K562 (cell line): ENCODE measurements around the gene RNF2. TPM values are rescaled to one million over a fixed set of nuclear protein-coding genes. Genes with fewer than 3 reads are reported as not detected.

Experiments
- ATAC-seq: fragments of 200-7000 bp; cut with Tn5 transposase; 3 replicates; pipeline ENCODE4 v1.9.1; 2020; ENCODE audit warnings: moderate library complexity
- BruUV-seq: library from RNA; stranded (reverse); fragments of 400-500 nt; replicated peaks from 2 replicates; lab custom pipeline; 2021; lab: Mats Ljungman, UMichigan
- CTCF ChIA-PET: fragments of 300-600 bp; formaldehyde crosslinking; extraction: SDS; loops from one replicate; lab custom pipeline; 2021; ENCODE audit warnings: low intra/inter-chr PET ratio; lab: Yijun Ruan, JAX
- POLR2A ChIA-PET: fragments of 300-600, 350-650 bp; sonication (Branson Sonifier 250); formaldehyde crosslinking; extraction: SDS; loops from one replicate; lab custom pipeline; 2021; ENCODE audit warnings: antibody characterized with exemption, inconsistent platforms; lab: Yijun Ruan, JAX
- DNase-seq, 4 experiments: peaks; one replicate each; pipeline versions ENCODE4 v3.0.0 to v3.0.0-alpha.2; 2011 to 2018; ENCODE audit warnings: low spot score in 3 of 4, mixed read lengths in 3 of 4; ENCODE audit errors: extremely low read depth in 1 of 4
- FAIRE-seq: peaks from 2 replicates; lab custom pipeline; 2011; peaks lifted over from hg19 to GRCh38; lab: Jason Lieb, UNC
- H2AFZ ChIP-seq: 2 replicates; pipeline ENCODE4 v1.6.0; 2011; ENCODE audit warnings: low read depth, low read length, control low read depth, inconsistent platforms
- H3K27ac ChIP-seq: fragments of 200-600 bp; 3 replicates; pipeline ENCODE4 v1.8.0; 2011; ENCODE audit warnings: low read depth, mild to moderate bottlenecking, control low read depth, inconsistent platforms, low read length, moderate library complexity, mixed read lengths; ENCODE audit errors: extremely low read depth
- H3K27me3 ChIP-seq, 2 experiments: fragments of 300-600 bp in 1 of 2; 2 replicates in 1 of 2; 3 replicates in 1 of 2; pipeline versions ENCODE4 v1.6.0 to v1.8.0; 2011; ENCODE audit warnings: inconsistent platforms in 2 of 2, low read length in 2 of 2, mild to moderate bottlenecking in 1 of 2, mixed read lengths in 1 of 2, moderate library complexity in 1 of 2; ENCODE audit not compliant: control insufficient read depth in 2 of 2, insufficient read depth in 2 of 2
- H3K36me3 ChIP-seq: fragments of 300-600 bp; 3 replicates; pipeline ENCODE4 v1.8.0; 2011; ENCODE audit warnings: mild to moderate bottlenecking, low read length, inconsistent platforms; ENCODE audit not compliant: control insufficient read depth, insufficient read depth
- H3K4me1 ChIP-seq, 2 experiments: fragments of 200-600 bp in 1 of 2; replicated peaks in 1 of 2; 2 replicates in 1 of 2; 3 replicates in 1 of 2; pipeline versions ENCODE4 v1.5.1 to v1.8.0; 2011; ENCODE audit warnings: inconsistent platforms in 2 of 2, low read length in 2 of 2, mild to moderate bottlenecking in 1 of 2, mixed read lengths in 1 of 2, moderate library complexity in 1 of 2; ENCODE audit not compliant: control insufficient read depth in 2 of 2, insufficient read depth in 2 of 2
- H3K4me2 ChIP-seq: 2 replicates; pipeline ENCODE4 v1.6.1; 2011; ENCODE audit warnings: low read length, control low read depth, inconsistent platforms, mixed read lengths; ENCODE audit not compliant: insufficient read depth
- H3K4me3 ChIP-seq: fragments of 200-600 bp; sonication (generic), shearing (Covaris generic); 2 replicates; pipeline ENCODE4 v1.5.1; 2016; ENCODE audit warnings: control low read depth, inconsistent platforms
- H3K79me2 ChIP-seq: fragments of 200-600 bp; 3 replicates; pipeline ENCODE4 v1.8.0; 2011; ENCODE audit warnings: low read length, inconsistent platforms; ENCODE audit not compliant: control insufficient read depth, insufficient read depth
- H3K9ac ChIP-seq, 2 experiments: 2 replicates each; pipeline versions ENCODE4 v1.6.0 to v1.6.1; 2011; ENCODE audit warnings: low read depth in 2 of 2, low read length in 2 of 2, control low read depth in 1 of 2, inconsistent platforms in 1 of 2, mild to moderate bottlenecking in 1 of 2, mixed read lengths in 1 of 2; ENCODE audit not compliant: insufficient read depth in 1 of 2
- H3K9me1 ChIP-seq: one replicate; pipeline ENCODE4 v1.6.0; 2011; ENCODE audit warnings: inconsistent platforms, mild to moderate bottlenecking, low read length, moderate library complexity; ENCODE audit not compliant: control insufficient read depth, insufficient read depth
- H3K9me3 ChIP-seq: replicated peaks from 2 replicates; pipeline ENCODE4 v1.5.1; 2011; ENCODE audit warnings: low read depth, low read length, inconsistent platforms; ENCODE audit not compliant: control insufficient read depth, insufficient read depth
- H4K20me1 ChIP-seq: replicated peaks from 2 replicates; pipeline ENCODE4 v1.6.1; 2011; ENCODE audit warnings: low read length, inconsistent platforms, mixed read lengths; ENCODE audit not compliant: control insufficient read depth, insufficient read depth
- CBX5 ChIP-seq: IDR thresholded peaks from 2 replicates; pipeline ENCODE4 v1.6.1; 2014; ENCODE audit warnings: low read depth, borderline replicate concordance
- GTF3C2 ChIP-seq: IDR thresholded peaks from 3 replicates; pipeline ENCODE4 v1.6.1; 2011; ENCODE audit warnings: borderline replicate concordance, mild to moderate bottlenecking, moderate library complexity; ENCODE audit not compliant: insufficient read length; ENCODE audit errors: extremely low read depth
- KDM5B ChIP-seq: fragments of 200-600 bp; sonication (generic); IDR thresholded peaks from 2 replicates; pipeline ENCODE4 v1.6.1; 2012; ENCODE audit warnings: low read depth, mild to moderate bottlenecking, moderate library complexity, low read length, control low read depth, inconsistent platforms; ENCODE audit not compliant: insufficient replicate concordance
- KLF6 ChIP-seq: fragments of 250-450 bp; sonication (Bioruptor Pico); IDR thresholded peaks from 2 replicates; pipeline ENCODE4 v1.4.0; 2020; ENCODE audit warnings: mild to moderate bottlenecking, moderate library complexity, borderline replicate concordance
- RBM14 ChIP-seq: fragments of 200-400 bp; formaldehyde crosslinking; IDR thresholded peaks from 2 replicates; pipeline ENCODE4 v1.6.1; 2018; ENCODE audit warnings: low read depth, mild to moderate bottlenecking, low read length, moderate library complexity, borderline replicate concordance; ENCODE audit not compliant: insufficient read depth
- ZNF398 ChIP-seq: fragments of 250-450 bp; sonication (Bioruptor Pico); IDR thresholded peaks from 2 replicates; pipeline ENCODE4 v1.8.0; 2021; ENCODE audit warnings: moderate library complexity, mild to moderate bottlenecking, inconsistent platforms
- ZNF668 ChIP-seq: fragments of 250-450 bp; sonication (Bioruptor Pico); IDR thresholded peaks from 2 replicates; pipeline ENCODE4 v1.8.0; 2022; ENCODE audit warnings: mild to moderate bottlenecking, inconsistent platforms
- WGBS: fragments of 100-300 bp; shearing (Covaris generic); methylation state at CpG from one replicate; pipeline ENCODE4 v1.1.6; 2016; ENCODE audit warnings: low coverage, mixed read lengths; ENCODE audit not compliant: insufficient coverage; ENCODE audit errors: missing lambda C conversion rate; 5-methylcytosine and 5-hydroxymethylcytosine counted together
- in situ Hi-C: fragments of 300-500 bp; cut with MboI; formaldehyde crosslinking; loops from 4 replicates; pipeline ENCODE4 v1.15.0; 2018; ENCODE audit warnings: inconsistent platforms, mixed read lengths
- intact Hi-C: fragments of 100-400 bp; cut with micrococcal nuclease; formaldehyde crosslinking; loops from 2 replicates; pipeline ENCODE4 v1.14.2; 2022
- polyA plus RNA-seq, 8 experiments: library from polyadenylated mRNA; depleted of rRNA in 4 of 8; stranded (reverse) in 5 of 8; unstranded in 3 of 8; fragments of >200 nt; fragmentation: Nextera tagmentation in 2 of 8; fragmentation: Illumina TruSeq in 1 of 8; extraction: Ambion mirVana in 2 of 8; extraction: Trizol in 1 of 8; gene quantifications; 2 replicates each; pipeline versions ENCODE4 v1.2.1 to v1.2.3, GENCODE V29; 2011 to 2014; ENCODE audit warnings: inconsistent platforms in 1 of 8, missing spikeins in 1 of 8
- total RNA-seq, 7 experiments: library from RNA; depleted of rRNA in 6 of 7; stranded (reverse); fragments of >200 nt in 6 of 7; fragmentation: Illumina TruSeq in 2 of 7; extraction: Trizol in 2 of 7; gene quantifications; 2 replicates each; pipeline versions ENCODE4 v1.2.1 to v1.2.3, GENCODE V29; 2011 to 2021; ENCODE audit warnings: low replicate concordance in 1 of 7
- TF ChIP-seq, protein P1 (sequence below): IDR thresholded peaks from 2 replicates; pipeline ENCODE4 v1.6.1; 2011; ENCODE audit warnings: borderline replicate concordance, low read depth, mild to moderate bottlenecking, moderate library complexity, low read length; ENCODE audit not compliant: insufficient read depth, poor library complexity, severe bottlenecking

RNF2 gene
- total and polyA plus RNA-seq, 9 of the 15 experiments (the other 6 are each of a cell fraction or from before 2014, with no cell fraction given) = 7.1 to 66.5 (median 32.9) TPM

- TF ChIP-seq, protein P1, sequence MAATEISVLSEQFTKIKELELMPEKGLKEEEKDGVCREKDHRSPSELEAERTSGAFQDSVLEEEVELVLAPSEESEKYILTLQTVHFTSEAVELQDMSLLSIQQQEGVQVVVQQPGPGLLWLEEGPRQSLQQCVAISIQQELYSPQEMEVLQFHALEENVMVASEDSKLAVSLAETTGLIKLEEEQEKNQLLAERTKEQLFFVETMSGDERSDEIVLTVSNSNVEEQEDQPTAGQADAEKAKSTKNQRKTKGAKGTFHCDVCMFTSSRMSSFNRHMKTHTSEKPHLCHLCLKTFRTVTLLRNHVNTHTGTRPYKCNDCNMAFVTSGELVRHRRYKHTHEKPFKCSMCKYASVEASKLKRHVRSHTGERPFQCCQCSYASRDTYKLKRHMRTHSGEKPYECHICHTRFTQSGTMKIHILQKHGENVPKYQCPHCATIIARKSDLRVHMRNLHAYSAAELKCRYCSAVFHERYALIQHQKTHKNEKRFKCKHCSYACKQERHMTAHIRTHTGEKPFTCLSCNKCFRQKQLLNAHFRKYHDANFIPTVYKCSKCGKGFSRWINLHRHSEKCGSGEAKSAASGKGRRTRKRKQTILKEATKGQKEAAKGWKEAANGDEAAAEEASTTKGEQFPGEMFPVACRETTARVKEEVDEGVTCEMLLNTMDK = no peak
- TF ChIP-seq CBX5 (no peak), KLF6 (CRISPR knock-in tag) (no peak), RBM14 (no peak), ZNF398 (CRISPR knock-in tag) (no peak), GTF3C2 (no peak), ZNF668 (CRISPR knock-in tag) (no peak), KDM5B (no peak)
- ATAC-seq (no peak), DNase-seq (no peak), FAIRE-seq (no peak)
- no TSS peak for BruUV-seq
- Histone ChIP-seq H3K27ac (no peak overlapping the region), H3K4me3 (no peak overlapping the region), H3K9ac (no peak overlapping the region), H3K4me1 (peaks cover 17 to 23% of the 10 kb centered on the region in 2 experiments), H2AFZ (no peak overlapping the region), H3K79me2 (peaks cover 89% of the 10 kb centered on the region), H3K9me1 (peaks cover 2% of the 10 kb centered on the region), H3K27me3 (no peaks in the 10 kb centered on the region), H3K36me3 (peaks cover 6% of the 10 kb centered on the region; the same call in 1 of the 3 replicates), H4K20me1 (peaks cover 7% of the 10 kb centered on the region; the same call in 1 of the 2 replicates), H3K9me3 (no peaks in the 10 kb centered on the region), H3K4me2 (no peak overlapping the region)
- POLR2A ChIA-PET = interaction anchor here (1.4 kb wide), 1 partner anchor 11 kb away, joined by 3 read pairs; no protein-coding TSS in a partner anchor
- CTCF ChIA-PET = interaction anchor here (0.6 kb wide), 1 partner anchor 1027 kb away, joined by 3 read pairs; no protein-coding TSS in a partner anchor
- in situ Hi-C loops (no loop called here), intact Hi-C loops (loop anchor here (5.0 to 10.0 kb wide), 2 partner anchors 242 to 265 kb away; partner anchors contain the start of gene IVNS1ABP)
- 87% methylated on average over 3 of the region's 3 CpGs for WGBS
Measured at GRCh38 chr1:185049670-185050069, 4.3 kb downstream of the RNF2 start.
